DMS53 (cell line): Measurements from ENCODE around the gene DOLK.
"Not testable (repeated sequence)": the region's sequence is repeated elsewhere in the genome, so short reads cannot be mapped to it uniquely, and the experiment has no call there.

Experiments used
- DNase-seq: peaks from one replicate; lab custom pipeline; 2025; lab: John Stamatoyannopoulos, UW

The DOLK gene

DNA sequence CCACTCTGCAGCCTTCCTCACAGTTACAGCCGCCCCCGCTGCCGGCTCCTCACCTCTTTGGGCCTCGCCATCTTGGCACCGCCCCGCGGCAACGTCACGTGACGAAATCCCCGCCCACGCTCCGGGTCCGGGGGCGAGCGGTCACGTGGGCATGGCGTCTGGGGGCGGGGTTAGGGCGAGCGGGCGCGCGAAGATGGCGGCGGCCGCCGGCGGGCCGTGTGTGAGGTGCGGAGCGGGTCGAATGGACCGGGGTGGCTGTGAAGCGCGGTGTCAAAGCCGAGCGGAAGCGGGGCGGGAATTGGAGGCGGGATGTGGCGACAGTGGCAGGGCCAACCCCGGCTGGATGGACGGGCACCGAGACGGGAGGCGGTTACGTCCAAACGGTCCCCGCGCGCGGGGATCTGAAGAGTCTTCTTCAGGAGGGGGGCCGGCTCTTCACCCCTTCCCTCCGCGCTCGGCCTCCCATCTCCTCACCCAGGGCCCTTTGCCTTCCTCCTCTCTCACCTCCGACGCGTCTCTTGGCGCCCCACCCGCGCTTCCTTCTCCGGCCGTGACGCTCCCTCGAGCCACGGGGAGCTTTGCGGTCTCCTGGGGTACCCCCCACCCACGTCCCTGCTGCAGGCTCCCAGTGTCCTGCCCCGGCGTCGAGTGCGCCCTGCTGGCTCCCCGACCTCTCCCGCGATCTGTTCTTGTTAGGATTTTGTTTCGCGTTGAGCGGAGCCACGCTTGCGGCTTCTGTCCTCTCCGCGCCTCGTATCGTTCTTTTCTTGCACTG lies at the start of gene DOLK, which contains the start of gene NUP188:
Gene DOLK (minus strand): TSS at position 77 of the 775 bp plus-strand sequence. CDS start 300 bp downstream, outside the sequence.
Gene NUP188 (plus strand): TSS at position 173 of the 775 bp plus-strand sequence. CDS start 21 bp downstream, at position 194.
- DNase-seq, result peak; percentile 97

GRCh38 chr9:128995791-128996190 lies 48.4 kb upstream of the DOLK start:
- DNase-seq, result peak; percentile 66

DNA sequence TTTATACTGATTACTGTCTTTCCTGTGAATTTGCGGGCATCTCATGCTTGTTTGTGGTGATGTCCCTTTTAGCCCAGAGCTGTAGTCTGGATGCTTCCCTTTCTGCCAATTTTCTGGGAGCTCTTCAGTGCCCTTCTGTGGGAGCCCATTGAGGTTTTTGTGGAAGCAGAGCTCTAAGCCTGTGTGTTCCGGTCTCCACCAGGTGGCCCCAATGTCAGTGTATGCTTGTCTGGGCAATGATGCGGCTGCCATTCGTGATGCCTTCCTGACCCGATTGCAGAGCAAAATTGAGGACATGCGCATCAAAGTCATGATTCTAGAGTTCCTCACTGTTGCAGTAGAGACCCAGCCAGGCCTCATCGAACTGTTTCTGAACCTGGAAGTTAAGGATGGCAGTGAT lies 45.6 kb upstream of the DOLK start:
- DNase-seq, result no peak

DNA sequence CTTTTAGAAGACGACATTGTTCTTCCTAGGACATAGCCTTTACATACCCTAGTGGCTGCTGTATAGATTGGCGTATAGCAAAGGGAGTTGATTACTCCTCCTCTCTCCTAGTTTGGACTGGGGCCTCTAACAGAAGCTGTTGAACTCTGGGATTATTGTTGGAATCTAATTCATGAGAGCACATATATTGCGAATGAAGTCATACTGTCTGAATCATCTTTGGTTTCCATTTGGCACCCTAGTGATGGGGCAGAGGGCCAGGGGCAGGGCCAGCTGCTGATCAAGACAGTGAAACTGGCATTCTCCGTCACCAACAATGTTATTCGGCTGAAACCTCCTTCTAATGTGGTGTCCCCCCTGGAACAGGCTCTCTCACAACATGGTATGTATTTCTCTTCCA lies 40.4 kb upstream of the DOLK start:
- DNase-seq, result no peak

- DNase-seq, result no peak
Observed at GRCh38 chr9:128986671-128987070, 39.3 kb upstream of the DOLK start.

GRCh38 chr9:128983536-128983935 lies 36.1 kb upstream of the DOLK start:
- no peak for DNase-seq

GRCh38 chr9:128979111-128979510 lies 31.7 kb upstream of the DOLK start:
- DNase-seq, result no peak

GRCh38 chr9:128972956-128973355 lies 25.6 kb upstream of the DOLK start:
- DNase-seq, result no peak

DNA sequence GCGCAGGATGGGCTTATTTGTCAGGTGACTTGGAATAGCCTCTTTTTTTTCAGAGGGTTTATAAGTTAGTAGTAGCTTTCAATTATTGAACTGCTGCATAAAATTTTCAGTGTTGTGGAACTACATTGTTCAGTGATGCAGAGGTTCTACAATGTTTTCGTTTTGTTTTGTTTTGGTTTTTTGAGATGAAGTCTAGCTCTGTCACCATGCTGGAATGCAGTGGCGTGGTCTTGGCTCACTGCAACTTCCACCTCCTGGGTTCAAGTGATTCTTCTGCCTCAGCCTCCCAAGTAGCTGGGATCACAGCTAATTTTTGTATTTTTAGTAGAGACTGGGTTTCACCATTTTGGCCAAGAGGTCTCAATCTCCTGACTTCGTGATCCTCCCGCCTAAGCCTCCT lies 22.1 kb upstream of the DOLK start:
- DNase-seq, result no peak

- not testable (repeated sequence) for DNase-seq
Observed at GRCh38 chr9:128961403-128961802, 14.0 kb upstream of the DOLK start.

DNA sequence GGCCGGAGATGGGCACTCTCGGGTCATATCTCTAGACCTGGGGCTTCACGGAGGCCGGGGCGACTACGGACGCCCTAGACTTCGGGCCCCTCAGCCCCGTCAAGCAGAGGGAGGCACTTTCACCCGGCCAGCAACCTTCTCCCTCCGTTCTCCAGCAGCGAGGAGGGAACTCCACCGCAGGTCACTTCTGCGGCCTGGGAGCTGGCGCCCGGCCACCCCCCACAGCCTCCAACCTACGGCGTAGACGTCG lies 201 bp downstream of the DOLK start:
- DNase-seq, result no peak

- DNase-seq, result peak; percentile 65
Observed at GRCh38 chr9:128946571-128947276, 679 bp downstream of the DOLK start.

DNA sequence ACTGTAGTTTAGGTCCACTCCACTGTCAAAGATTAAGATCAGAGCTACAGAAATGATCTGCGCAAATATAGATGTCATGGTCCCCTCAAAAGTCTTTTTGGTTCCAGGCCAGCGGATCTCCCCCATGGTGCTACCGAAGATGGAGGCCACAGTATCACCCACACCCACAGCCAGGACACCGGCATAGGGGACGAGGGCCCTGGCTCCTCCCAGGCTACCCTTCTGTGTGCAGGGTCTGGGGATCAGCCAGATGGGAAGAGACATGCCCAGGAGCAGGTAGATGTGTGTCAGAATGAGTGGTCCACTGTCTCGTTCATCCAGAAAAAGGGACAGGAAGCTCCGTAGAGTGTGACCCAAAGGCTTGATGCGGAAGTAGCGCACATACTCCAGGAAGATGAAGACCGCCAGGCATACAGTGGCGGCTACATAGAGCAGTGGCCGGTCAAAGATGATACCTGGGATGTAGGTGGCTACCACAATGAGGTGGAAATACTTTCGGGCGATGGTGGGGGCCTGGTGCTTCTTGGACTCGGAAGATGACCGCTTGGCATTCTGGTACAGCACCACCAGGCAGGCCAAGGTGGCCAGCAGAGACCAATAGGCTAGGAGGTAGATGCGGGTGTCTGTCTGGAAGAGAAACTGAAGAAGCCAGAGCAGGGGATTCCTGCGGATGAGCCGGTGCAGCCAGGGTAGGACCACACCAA lies 1.5 kb downstream of the DOLK start:
- no peak for DNase-seq

- DNase-seq, result not testable (repeated sequence)
Observed at GRCh38 chr9:128944966-128945365, 2.4 kb downstream of the DOLK start.

DNA sequence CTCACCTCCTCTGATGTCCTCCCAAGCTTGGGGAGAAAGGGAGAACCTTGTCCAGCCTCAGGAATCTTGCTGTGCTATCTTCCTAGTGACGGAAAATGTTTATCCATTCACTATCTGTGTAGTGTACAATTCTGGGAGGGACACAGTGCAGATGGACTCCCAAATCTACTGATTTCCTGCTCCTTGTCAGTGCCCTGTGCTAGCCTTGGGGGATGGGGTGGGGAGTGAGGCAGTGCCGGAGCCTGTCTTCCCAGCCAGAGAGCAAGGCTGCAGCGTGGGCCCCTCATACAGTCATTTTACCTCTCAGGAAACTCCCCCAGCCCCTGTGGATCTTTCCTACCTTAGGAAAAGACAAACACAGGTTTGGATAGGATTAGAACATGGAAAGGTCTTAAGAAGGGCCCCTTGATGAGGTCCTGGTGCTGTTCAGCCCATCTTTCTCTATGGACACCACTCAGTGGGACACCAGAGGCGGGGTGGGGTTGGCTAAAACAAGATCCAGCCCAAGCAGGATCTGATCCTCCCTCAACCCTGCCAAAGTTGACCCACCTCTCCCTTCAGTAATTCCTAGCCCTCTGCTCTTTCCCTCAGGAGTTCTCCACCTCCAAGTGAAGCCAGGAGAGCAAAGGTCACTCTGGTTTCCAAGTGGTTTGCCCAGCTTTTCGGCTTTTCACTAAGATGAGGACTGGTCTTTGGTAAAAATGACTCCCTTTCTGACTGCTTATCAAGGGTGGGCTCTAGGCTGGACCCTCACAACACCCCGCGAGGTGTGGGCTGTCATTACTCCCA lies 3.4 kb downstream of the DOLK start:
- DNase-seq, result no peak

DNA sequence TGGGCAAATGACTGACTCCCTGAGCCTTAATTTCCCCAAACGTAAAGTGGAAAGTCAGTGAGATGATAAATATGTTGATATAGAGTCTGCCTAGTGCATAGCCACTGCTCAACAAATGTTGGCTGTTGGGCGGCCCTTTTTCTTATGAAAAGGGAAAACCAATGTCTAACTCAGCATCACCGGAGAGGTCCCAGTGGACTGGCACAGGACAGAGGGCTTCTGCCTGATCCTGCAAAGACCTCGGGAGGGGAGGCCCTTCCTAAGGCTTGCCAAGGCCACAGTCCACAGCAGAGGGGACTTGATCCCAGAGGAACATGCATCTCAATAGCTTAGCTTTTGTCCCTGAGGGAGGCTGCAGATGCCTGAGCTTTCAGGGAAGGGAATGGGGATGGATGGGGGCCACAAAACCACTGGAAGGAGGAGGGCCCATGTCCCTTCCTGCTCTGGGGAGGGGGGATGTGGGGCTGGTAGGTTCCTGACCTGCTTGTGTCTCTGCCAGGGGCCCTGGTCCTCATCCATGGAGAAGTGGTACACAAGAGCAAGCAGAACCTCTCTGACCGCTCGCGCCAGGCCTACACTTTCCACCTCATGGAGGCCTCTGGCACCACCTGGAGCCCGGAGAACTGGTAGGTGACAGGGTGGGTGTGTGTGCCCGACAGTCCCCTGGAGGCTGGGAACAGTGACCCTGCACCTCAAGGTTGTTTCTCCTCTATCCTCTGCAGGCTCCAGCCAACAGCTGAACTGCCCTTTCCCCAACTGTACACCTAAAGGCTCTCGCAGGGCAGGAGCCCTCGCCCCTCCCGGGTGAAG lies 6.3 kb downstream of the DOLK start:
- no peak for DNase-seq

DNA sequence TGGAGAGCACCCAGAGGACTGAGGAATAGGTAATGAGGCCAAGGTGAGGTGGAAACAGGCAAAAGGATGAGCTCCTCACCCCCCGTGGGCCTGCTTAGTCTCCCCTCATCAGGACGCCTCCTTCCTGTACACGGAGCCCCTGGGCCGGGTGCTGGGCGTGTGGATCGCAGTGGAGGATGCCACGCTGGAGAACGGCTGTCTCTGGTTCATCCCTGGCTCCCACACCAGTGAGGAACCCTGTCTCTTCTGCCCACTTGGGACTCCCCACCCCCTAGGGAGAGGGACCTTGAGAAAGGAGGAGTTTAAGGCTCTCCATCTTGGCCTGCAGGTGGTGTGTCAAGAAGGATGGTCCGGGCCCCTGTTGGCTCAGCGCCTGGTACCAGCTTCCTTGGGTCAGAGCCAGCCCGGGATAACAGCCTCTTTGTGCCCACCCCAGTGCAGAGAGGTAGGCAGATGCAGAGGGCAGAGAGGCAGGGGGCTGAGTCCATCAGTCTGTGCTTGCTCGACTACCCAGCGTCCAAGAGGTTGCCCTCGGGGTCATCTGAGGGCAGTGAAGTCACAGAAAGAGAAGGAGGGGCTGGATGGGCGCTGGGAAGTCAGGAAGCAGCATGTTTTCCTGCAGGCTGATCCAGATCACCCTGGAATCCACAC lies 7.0 kb downstream of the DOLK start:
- no peak for DNase-seq

- DNase-seq, result no peak
Observed at GRCh38 chr9:128937310-128938165, 9.9 kb downstream of the DOLK start.

DNA sequence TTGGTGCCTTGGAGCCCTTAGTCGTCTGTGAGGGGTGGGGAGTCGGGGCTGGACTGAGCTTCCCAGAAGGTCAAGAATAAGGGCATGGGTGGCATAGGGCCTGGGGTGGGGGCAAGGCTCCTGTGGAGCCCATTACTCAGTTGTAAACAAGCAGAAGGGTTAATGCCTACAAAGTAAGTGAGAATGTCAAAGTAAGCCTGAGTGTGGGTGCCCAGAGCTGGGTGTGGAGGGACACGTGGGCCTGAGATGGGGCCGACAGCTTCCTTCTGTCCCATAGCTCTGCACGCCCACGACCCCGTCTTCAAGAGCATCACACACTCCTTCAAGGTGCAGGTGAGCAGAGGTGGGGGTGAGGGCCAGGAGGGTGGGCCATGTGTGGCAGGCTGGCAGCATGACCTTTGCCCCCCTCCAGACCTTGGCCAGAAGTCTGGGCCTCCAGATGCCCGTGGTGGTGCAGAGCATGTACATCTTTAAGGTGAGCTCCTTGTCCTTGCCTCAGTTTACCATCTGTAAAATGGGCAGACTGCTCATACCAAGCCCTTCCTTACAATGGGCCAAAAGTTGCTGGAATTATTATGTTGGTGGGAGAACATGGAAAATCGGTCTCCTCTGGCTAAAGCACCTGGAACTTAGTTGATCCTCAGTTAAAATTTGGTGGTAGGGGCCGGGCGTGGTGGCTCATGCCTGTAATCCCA lies 11.1 kb downstream of the DOLK start:
- DNase-seq, result no peak
